ENCODE data around the gene CARD11. TPM values are rescaled to one million over a fixed set of nuclear protein-coding genes. Genes with fewer than 3 reads are reported as not detected.

CARD11 gene
- total and polyA plus RNA-seq, 2 donors (not counting 1 experiment from before 2014, with no cell fraction given): 0.02 TPM; not detected in 1

- Histone ChIP-seq H3K9me3 (ENCODE audit: control insufficient read depth, insufficient read depth, low read depth, low read length) (no peaks in the 10 kb centered on the region), H3K4me2 (ENCODE audit: extremely low read depth, insufficient read depth, low read length) (no peak overlapping the region), H4K20me1 (ENCODE audit: control insufficient read depth, extremely low read depth, insufficient read depth, low read length) (no peaks in the 10 kb centered on the region), H3K27me3 (ENCODE audit: control insufficient read depth, insufficient read depth, low read length) (no peaks in the 10 kb centered on the region), H3K79me2 (ENCODE audit: control insufficient read depth, insufficient read depth, low read length) (no peaks in the 10 kb centered on the region), H3K27ac (ENCODE audit: insufficient read depth, low read length) (no peak overlapping the region), H3K4me3 (replicated peaks in 1 of 4; ENCODE audit: control extremely low read depth in 1 of 4, insufficient read depth in 1 of 4, low read depth in 3 of 4, low read length in 4 of 4) (no peak overlapping the region), H3K36me3 (ENCODE audit: control insufficient read depth, insufficient read depth, low read length) (no peaks in the 10 kb centered on the region), H3K4me1 (ENCODE audit: control insufficient read depth, extremely low read depth, insufficient read depth, low read length) (no peaks in the 10 kb centered on the region), H3K9ac (ENCODE audit: insufficient read depth, low read length) (no peak overlapping the region), H2AFZ (ENCODE audit: low read length) (no peak overlapping the region)
- no peak for DNase-seq (ENCODE audit: low read depth in 2 of 2)
- no peak for TF ChIP-seq EZH2 (IDR thresholded peaks at IDR 0.05; ENCODE audit: low read length, missing control alignments)
- TF ChIP-seq, protein P1, sequence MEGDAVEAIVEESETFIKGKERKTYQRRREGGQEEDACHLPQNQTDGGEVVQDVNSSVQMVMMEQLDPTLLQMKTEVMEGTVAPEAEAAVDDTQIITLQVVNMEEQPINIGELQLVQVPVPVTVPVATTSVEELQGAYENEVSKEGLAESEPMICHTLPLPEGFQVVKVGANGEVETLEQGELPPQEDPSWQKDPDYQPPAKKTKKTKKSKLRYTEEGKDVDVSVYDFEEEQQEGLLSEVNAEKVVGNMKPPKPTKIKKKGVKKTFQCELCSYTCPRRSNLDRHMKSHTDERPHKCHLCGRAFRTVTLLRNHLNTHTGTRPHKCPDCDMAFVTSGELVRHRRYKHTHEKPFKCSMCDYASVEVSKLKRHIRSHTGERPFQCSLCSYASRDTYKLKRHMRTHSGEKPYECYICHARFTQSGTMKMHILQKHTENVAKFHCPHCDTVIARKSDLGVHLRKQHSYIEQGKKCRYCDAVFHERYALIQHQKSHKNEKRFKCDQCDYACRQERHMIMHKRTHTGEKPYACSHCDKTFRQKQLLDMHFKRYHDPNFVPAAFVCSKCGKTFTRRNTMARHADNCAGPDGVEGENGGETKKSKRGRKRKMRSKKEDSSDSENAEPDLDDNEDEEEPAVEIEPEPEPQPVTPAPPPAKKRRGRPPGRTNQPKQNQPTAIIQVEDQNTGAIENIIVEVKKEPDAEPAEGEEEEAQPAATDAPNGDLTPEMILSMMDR (conservative IDR thresholded peaks at IDR 0.05 in 1 of 2, IDR thresholded peaks at IDR 0.05 in 1 of 2; ENCODE audit: low read depth in 1 of 2, low read length in 2 of 2): no peak
These were observed 27.2 kb upstream of the CARD11 start for GRCh38 chr7:3070908-3071307.

DNA sequence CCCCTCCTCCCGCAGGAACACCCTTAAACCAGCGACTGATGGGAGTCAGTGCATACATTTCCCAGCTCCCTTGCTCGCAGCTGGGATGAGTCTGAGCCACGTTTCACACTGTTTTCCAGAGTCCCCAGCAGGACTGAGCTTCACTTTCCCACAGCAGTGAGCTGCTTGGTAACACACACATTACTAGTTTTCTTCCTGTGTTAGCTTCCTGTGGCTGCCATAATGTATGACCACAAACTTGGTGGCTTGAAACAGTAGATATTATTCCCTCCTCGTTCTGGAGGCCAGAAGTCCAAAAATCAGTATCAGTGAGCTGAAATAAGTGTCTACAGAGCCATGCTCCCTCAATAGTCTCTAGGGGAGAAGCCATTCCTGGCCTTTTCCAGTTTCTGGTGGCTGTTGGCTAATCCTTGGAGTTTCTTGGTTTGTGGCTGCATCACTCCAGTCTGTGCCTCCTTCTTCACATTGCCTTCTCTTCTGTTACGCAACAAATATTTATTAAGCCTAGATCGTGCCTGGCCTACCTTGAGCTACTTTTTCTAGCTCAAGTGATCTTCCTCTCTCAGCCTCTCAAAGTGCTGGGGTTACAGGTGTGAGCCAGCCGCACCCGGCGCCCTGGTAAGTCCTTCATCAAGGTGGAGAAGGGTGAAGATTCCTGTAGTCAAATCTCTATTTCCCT is 26.2 kb upstream of the CARD11 start:
- no peak overlapping the region for H3K4me2 ChIP-seq (ENCODE audit: extremely low read depth, insufficient read depth, low read length)
- no peak overlapping the region for H3K9ac ChIP-seq (ENCODE audit: insufficient read depth, low read length)
- TF ChIP-seq EZH2 (IDR thresholded peaks at IDR 0.05; ENCODE audit: low read length, missing control alignments): no peak
- TF ChIP-seq, protein P1 (conservative IDR thresholded peaks at IDR 0.05 in 1 of 2, IDR thresholded peaks at IDR 0.05 in 1 of 2; ENCODE audit: low read depth in 1 of 2, low read length in 2 of 2): no peak
- no peak for DNase-seq (ENCODE audit: low read depth in 2 of 2)
- H3K27ac ChIP-seq (ENCODE audit: insufficient read depth, low read length): no peak overlapping the region
- H3K36me3 ChIP-seq (ENCODE audit: control insufficient read depth, insufficient read depth, low read length): no peaks in the 10 kb centered on the region
- no peak overlapping the region for H2AFZ ChIP-seq (ENCODE audit: low read length)
- no peaks in the 10 kb centered on the region for H3K4me1 ChIP-seq (ENCODE audit: control insufficient read depth, extremely low read depth, insufficient read depth, low read length)
- H3K4me3 ChIP-seq (replicated peaks in 1 of 4; ENCODE audit: control extremely low read depth in 1 of 4, insufficient read depth in 1 of 4, low read depth in 3 of 4, low read length in 4 of 4): no peak overlapping the region
- H3K9me3 ChIP-seq (ENCODE audit: control insufficient read depth, insufficient read depth, low read depth, low read length): no peaks in the 10 kb centered on the region
- no peaks in the 10 kb centered on the region for H3K79me2 ChIP-seq (ENCODE audit: control insufficient read depth, insufficient read depth, low read length)
- no peaks in the 10 kb centered on the region for H3K27me3 ChIP-seq (ENCODE audit: control insufficient read depth, insufficient read depth, low read length)
- no peaks in the 10 kb centered on the region for H4K20me1 ChIP-seq (ENCODE audit: control insufficient read depth, extremely low read depth, insufficient read depth, low read length)

- Histone ChIP-seq H3K4me2 (ENCODE audit: extremely low read depth, insufficient read depth, low read length) (no peak overlapping the region), H3K27me3 (ENCODE audit: control insufficient read depth, insufficient read depth, low read length) (no peaks in the 10 kb centered on the region), H4K20me1 (ENCODE audit: control insufficient read depth, extremely low read depth, insufficient read depth, low read length) (no peaks in the 10 kb centered on the region), H3K9ac (ENCODE audit: insufficient read depth, low read length) (no peak overlapping the region), H3K4me3 (replicated peaks in 1 of 4; ENCODE audit: control extremely low read depth in 1 of 4, insufficient read depth in 1 of 4, low read depth in 3 of 4, low read length in 4 of 4) (no peak overlapping the region), H3K36me3 (ENCODE audit: control insufficient read depth, insufficient read depth, low read length) (no peaks in the 10 kb centered on the region), H3K27ac (ENCODE audit: insufficient read depth, low read length) (no peak overlapping the region), H3K4me1 (ENCODE audit: control insufficient read depth, extremely low read depth, insufficient read depth, low read length) (no peaks in the 10 kb centered on the region), H2AFZ (ENCODE audit: low read length) (no peak overlapping the region), H3K9me3 (ENCODE audit: control insufficient read depth, insufficient read depth, low read depth, low read length) (no peaks in the 10 kb centered on the region), H3K79me2 (ENCODE audit: control insufficient read depth, insufficient read depth, low read length) (no peaks in the 10 kb centered on the region)
- DNase-seq (ENCODE audit: low read depth in 2 of 2): no peak
- TF ChIP-seq EZH2 (IDR thresholded peaks at IDR 0.05; ENCODE audit: low read length, missing control alignments): no peak
- TF ChIP-seq, protein P1 (conservative IDR thresholded peaks at IDR 0.05 in 1 of 2, IDR thresholded peaks at IDR 0.05 in 1 of 2; ENCODE audit: low read depth in 1 of 2, low read length in 2 of 2): no peak
These were observed 24.9 kb upstream of the CARD11 start for GRCh38 chr7:3068530-3068929.

All from fibroblast of lung (primary cell).